Measurements from ENCODE around the gene PIK3R1.

DNA sequence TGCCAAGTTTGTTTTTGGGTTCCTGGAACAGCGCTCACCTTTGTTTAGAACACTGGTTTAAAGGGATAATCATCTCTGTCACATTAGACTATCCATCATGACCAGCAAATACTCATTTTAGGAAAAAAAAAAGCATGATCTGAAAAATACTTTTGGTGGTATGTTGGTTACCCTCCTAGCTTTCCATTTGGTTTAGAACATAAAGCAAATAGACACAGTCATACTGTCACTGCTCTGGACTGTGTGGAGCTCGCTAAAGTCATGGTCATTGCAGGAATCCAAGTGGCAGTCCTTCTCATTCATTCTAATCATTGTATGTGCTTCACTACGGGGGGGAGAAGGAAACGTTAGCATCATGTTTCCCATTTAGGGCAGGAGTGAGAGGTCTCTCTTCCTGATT, 83.5 kb downstream of the PIK3R1 start:
- TF ChIP-seq, protein P1, sequence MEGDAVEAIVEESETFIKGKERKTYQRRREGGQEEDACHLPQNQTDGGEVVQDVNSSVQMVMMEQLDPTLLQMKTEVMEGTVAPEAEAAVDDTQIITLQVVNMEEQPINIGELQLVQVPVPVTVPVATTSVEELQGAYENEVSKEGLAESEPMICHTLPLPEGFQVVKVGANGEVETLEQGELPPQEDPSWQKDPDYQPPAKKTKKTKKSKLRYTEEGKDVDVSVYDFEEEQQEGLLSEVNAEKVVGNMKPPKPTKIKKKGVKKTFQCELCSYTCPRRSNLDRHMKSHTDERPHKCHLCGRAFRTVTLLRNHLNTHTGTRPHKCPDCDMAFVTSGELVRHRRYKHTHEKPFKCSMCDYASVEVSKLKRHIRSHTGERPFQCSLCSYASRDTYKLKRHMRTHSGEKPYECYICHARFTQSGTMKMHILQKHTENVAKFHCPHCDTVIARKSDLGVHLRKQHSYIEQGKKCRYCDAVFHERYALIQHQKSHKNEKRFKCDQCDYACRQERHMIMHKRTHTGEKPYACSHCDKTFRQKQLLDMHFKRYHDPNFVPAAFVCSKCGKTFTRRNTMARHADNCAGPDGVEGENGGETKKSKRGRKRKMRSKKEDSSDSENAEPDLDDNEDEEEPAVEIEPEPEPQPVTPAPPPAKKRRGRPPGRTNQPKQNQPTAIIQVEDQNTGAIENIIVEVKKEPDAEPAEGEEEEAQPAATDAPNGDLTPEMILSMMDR (IDR thresholded peaks at IDR 0.05; ENCODE audit: borderline replicate concordance, extremely low read depth, low read length, poor library complexity, severe bottlenecking), result no peak
- TF ChIP-seq EZH2 (IDR thresholded peaks at IDR 0.05; ENCODE audit: borderline replicate concordance, low read depth, low read length, severe bottlenecking), result no peak
